G401.6 (cell line): ENCODE data around the gene ASB3.
"Not testable (repeated sequence)": the region's sequence is repeated elsewhere in the genome, so short reads cannot be mapped to it uniquely, and the experiment has no call there.

ENCODE experiments used
- FAIRE-seq: peaks from 2 replicates; lab custom pipeline; 2012; peaks lifted over from hg19 to GRCh38; lab: Jason Lieb, UNC

Gene ASB3

DNA sequence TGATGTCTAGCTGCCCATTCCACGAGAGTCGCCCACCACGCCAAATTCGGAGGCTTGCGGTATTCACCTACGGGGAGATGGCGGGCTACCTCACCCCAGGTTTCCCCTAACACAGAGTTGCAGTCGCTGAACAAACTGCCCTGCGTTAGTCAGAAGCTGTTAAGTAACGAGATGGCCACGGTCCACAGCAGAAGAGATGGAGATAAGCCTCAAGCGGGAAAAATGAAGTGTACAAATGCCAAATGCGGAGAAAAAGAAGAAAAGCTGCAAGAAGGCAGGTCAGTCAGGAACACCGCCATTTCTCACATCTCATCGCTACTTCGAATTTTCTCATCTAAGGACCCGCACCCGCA, 425 bp downstream of the ASB3 start:
- no peak for FAIRE-seq

DNA sequence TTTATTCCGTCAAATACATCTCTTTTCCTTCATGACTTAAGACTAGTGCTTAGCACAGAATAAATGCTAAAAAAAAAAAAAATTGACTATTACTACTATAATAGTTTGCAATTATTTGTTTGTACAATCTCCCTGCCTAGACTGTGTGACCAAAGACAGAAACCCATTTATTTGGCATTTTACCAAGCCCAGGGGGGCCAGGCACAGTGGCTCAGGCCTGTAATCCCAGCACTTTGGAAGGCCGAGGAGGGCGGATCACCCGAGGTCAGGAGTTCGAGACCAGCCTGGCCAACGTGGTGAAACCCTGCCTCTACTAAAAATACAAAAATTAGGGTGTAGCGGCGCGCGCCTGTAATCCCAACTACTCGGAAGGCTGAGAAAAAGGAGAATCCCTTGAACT, 1.4 kb downstream of the ASB3 start:
- FAIRE-seq = no peak

DNA sequence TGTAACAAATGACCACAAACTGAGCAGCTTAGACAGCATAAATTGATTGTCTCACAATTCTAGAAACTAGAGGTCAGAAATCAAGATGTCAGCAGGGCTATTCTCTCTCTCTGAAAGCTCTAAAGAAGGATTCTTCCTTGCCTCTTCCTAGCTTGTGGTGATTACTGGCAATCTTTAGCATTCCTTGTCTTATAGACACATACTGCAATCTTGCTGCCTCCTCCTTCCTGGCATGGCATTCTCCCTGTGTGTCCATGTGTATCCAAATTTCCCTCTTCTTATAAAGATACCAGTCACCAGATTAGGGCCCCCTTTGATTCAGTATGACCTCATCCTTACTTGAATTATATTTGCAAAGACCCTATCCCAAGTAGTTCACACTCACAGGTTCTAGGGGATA, 2.3 kb downstream of the ASB3 start:
- FAIRE-seq = no peak

DNA sequence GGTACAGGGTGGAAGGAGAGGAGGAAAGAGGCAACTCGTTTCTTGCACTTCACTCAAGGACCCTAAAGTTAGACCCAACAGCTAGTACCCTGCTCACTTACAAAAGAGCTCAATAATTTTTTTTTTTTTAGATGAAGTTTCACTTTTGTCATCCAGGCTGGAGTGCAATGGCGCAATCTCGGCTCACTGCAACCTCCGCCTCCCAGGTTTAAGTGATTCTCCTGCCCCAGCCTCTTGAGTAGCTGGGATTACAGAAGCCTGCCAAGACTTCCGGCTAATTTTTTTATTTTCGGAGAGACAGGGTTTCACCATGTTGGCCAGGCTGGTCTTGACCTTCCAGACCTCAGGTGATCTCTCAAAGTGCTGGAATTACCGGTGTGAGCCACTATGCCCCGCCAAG, 4.1 kb downstream of the ASB3 start:
- FAIRE-seq = no peak

DNA sequence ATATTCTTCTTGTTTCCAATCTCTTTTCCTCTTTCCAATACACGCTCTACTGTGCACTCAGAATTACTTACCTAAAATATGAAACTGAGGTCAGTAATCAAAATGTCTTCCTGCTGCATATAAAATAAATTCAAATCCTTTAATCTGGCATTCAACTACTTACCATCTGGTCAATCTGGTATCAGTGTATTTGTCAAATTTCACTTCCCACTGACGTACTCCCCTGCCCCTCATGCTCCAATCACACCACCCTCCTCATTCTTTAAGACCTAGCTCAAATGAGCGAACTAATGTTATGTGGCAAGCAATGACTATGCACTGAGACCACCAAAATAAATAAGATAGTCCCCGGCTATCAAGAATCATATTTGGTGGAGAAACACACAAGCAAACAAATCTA, 6.7 kb downstream of the ASB3 start:
- FAIRE-seq = no peak

DNA sequence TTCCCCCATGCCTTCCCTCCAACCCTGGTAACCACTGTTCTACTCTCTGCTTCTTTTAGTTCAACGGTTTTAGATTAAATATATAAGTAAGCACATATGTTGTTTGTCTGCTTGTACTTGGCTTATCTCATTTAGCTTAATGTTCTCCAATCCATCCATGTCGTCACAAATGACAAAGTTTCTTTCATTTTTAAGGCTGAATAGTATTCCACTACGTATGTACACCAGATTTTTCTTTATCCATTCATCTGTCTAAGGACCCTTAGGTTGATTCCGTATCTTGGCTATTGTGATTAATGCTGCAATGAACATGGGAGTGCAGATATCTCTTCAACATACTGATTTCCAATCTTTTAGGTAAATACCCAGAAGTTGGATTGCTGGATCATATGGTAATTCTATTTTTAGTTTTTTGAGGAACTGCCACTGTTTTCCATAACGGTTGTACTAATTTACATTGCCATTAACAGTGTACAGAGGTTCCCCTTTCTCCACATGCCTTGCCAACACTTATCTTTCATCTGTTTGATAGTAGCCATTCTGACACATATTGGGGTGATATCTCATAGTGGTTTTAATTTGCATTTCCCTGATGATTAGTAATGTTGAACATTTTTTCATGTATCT, 8.1 kb downstream of the ASB3 start:
- no peak for FAIRE-seq

DNA sequence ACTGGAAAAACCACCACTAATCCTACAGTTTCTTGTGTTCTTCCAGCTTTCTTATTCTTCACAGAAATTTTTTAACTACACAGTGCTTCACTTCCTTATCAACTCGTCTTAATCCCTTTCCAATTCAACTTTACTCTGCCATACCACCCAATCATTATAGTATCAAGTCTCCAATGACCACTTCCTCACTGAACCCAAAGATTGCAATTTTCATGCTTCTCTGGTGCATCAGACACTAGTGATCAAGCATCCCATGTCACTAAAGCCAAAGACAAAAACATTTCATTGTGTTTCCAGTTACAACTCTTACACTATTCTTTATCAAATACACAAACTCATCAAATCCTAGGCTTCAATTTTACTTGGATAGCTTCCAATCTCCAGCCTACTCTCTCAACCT, 9.6 kb downstream of the ASB3 start:
- FAIRE-seq = no peak

DNA sequence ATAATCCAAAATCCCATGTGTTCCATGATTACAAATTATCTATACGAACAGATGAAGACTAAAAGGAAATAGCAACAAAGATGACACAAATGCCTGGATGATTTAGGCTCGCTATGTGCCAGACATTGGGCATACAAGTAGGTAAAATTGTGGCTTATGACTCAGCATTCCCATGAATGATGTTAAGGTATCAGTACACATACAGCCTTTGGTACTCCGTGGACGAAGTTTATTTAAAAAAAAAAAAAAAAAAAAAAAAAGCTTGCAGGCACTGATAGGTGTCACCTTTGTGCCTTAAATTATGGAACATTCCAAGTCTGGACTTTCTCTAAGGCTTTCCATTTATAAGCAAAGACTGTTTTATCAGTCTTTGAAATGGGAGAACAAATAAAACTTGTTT, 16.5 kb downstream of the ASB3 start:
- FAIRE-seq = peak; percentile 13

DNA sequence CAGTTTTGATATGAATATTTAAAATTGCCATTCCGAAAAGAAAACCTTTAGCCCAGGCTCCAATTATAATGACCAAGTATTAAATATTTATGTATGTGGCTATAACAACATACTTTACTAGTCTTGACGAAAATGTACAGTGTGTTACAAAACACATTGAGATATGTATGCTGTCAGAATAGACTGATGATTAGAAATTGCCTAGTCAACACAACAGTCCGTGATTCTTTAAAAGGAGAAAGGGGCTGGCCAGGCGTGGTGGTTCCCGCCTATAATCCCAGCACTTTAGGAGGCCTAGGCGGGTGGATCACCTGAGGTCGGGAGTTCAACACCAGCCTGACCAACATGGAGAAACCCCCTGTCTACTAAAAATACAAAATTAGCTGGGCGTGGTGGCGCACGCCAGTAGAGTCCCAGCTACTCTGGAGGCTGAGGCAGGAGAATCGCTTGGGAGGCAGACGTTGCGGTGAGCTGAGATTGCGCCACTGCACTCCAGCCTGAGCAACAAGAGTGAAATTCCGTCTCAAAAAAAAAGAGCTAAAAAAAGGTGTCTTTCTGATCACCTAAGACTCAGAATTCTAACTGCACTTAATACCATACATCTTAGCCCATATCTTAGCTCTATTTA, 17.3 kb downstream of the ASB3 start:
- no peak for FAIRE-seq

DNA sequence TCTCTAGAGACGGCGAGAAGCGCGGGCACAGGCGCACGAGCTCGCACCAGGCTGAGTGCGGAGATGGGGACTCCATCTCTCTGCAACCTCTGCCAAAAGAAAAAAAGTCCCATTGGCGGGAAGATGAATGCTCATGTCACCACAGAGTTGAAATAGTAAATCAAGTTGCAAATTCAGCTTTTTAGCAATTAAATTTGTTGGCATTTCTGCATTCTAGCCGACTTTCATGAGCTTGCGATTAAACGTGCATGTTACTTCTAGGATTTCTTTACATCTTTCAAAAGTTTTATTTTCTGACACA, 18.6 kb downstream of the ASB3 start:
- FAIRE-seq = no peak

DNA sequence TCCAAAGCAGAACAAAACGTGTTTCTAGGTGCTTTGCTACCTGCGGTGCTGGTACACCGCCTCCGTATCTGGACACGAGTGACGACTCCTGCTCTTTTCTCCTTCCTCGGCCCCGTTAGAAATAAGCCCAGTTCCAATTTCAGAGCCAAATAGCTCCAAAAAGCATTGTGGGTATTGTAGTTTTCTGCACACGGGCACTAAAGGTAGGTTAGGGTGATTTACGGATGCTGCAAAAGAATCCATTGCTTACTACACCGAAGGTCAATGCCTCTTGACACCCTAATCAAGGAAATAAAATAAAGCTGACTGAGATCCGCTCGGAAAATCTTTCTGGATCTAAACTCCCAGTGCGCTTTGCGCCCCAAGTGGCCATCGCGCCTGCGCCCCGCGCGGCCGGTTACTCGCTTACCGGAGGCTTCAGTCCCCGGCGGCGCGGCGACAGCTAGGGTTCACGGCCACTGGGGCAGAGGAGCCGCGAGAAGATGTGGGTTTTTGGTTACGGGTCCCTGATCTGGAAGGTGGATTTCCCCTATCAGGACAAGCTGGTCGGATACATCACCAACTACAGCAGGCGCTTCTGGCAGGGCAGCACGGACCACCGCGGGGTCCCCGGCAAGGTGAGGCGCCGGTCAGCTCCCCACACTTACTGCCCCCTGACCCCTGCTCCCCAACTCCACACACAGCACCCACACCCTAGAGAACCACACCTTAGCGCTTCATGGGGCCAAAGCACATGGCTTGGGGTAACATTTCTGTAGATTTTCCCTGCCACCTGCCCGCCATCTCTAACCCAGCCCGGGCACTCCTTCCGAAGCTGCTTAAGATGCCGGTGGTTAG, 19.1 kb downstream of the ASB3 start, which contains the start of gene CHAC2:
TSS of gene CHAC2 (plus strand) at position 400 of the 837 bp plus-strand sequence. CDS start at position 483, 83 bp downstream.
- FAIRE-seq = peak; percentile 80

DNA sequence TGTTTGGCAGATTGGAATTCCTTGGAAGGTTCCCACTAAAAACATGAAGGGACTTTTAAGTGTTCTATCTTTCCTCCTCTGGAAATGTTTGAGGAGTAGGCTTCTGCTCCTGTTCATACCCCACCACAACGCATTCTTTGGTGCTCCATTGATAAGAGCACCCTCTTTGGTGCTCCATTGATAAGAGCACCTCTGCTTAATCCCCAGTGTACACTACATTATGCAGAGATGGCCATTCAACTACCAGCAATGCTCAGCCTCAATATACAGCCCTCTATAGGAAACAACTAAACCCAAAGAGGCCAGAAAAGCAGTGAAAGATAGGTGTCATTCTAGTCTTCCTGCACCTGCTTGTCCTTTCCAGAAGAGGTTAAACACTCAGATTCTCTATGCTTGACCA, 21.0 kb downstream of the ASB3 start:
- no peak for FAIRE-seq

DNA sequence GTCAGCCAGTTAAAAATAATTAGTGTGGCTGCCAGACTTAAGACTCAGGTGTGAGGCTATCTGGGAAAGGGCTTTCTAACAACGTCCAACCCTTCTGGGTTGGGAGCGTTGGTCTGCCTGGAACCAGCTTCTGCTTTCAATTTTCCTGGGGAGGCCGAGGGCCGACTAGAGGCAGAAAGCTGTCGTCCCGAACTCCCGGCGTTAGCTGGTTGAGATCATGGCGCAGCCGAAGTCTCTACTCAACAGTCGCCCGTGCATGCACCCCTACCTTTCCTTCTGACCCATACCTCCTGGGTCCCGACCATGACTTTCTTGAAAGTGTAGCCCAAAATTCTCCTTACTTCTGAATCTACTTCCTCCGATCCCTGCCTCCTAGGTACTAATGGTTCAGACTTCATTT, 29.5 kb downstream of the ASB3 start:
- FAIRE-seq = not testable (repeated sequence)

DNA sequence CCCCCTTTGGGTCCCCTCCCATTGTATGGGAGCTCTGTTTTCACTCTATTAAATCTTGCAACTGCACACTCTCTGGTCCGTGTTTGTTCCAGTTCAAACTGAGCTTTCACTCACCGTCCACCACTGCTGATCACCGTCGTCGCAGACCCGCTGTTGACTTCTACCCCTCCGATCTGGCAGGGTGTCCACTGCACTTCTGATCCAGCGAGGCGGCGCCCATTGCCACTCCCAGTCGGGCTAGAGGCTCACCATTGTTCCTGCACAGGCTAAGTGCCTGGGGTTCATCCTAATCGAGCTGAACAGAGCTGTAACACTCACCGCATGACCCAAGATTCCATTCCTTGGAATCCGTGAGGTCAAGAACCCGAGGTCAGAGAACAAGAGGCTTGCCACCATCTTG, 30.1 kb downstream of the ASB3 start:
- FAIRE-seq = no peak

DNA sequence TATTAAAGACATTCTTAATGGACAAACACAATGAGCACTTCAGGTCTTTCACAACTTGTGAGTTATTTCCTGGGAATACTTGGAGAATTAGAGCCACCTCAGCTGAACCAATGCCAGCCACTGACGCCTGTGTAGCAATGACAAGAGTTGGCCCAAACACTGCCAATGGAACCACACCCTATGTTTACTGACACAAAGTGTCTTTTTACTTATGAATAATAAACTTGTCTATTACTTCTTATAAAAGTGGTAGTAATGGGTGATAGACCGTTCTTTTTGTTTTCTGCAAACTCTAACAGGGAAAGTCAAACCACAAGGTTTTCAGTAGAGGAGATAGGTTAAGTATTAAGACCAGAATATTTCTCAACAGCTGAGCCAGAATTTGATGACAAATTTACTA, 31.6 kb downstream of the ASB3 start:
- FAIRE-seq = no peak

DNA sequence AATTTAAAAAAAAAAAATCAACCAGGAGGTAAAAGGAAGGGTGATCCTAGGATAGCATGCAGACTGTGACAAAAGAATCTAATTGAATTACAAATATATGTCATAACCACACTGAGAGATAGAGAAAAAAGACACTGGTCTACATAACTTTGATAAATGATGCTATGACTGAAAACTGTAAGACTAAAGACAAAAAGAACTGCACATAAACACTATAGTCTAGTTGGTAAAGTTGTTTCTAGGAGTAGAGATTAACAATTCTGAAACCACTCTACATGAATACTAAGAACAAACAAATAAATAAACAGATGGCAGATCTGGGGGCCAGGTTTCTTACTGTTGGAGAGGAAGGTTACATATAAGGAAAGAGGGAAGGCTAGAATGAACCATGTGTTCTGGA, 33.7 kb downstream of the ASB3 start:
- FAIRE-seq = no peak

DNA sequence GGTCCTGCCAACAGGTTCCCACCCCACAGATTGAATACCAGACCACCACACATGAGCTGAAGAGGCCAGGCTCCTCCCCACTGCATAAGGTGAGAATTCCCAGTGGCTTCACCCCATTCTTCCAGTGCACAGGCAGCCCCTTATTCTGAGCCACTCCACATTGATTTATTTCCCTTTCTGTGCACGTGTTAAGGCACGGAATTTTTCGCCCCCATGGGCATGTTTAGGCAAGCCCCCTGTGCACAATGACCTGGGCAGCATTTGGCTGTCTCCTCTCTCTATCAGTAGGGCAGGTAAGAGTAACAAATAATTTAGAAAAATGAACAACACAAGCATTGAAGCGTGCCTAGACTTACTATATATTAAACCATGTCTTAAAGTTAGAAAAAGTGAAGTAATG, 34.4 kb downstream of the ASB3 start:
- no peak for FAIRE-seq

DNA sequence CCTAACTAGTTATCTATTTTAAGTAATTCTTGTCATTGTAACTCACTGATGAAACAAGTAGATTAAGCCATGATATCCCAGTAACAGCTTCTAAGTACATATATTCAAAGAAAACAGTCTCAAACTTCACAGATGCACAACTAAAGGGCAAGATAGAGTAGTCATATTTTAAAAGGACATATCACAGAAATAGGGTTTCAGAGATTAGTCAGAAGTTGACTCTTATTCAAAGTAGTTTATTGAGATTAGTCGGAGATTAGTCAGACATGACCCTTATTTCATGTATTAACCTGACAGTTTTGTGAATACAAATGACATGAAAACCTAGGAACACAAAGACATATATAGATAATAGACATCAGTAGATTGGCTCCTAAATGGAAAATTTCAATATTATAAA, 35.0 kb downstream of the ASB3 start:
- no peak for FAIRE-seq

DNA sequence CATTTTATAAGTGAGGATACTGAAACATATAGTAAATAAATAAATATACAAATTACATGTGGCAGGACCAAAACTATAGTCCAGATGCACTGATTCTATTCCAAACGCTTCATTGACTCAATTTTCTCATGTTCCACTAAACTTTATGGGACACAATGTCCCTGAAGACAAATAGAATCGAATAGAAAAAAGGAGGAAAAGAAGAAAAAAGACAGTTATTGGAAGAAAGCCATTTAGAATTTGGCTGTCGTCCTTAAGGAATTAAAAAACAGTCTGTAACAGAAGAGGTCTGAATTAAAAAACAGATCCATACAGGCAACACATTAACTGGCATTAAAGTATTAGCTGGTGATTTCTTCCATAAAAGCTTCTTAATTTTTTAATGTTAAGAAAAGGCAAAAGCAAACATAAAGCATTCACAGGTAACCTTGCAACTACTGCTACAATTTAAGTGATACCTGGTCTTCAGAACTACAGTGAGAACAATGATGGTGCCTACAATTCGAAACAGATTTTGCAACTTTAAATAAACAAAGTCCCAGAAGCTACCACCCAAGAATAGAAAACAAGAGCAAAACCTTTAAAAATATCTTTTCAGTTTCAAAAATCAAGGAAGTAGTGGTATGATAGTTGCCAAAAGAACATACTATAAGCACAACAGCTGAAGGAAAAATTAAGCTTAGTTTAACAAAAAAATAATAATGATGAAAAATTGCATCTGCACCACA, 36.5 kb downstream of the ASB3 start:
- no peak for FAIRE-seq

DNA sequence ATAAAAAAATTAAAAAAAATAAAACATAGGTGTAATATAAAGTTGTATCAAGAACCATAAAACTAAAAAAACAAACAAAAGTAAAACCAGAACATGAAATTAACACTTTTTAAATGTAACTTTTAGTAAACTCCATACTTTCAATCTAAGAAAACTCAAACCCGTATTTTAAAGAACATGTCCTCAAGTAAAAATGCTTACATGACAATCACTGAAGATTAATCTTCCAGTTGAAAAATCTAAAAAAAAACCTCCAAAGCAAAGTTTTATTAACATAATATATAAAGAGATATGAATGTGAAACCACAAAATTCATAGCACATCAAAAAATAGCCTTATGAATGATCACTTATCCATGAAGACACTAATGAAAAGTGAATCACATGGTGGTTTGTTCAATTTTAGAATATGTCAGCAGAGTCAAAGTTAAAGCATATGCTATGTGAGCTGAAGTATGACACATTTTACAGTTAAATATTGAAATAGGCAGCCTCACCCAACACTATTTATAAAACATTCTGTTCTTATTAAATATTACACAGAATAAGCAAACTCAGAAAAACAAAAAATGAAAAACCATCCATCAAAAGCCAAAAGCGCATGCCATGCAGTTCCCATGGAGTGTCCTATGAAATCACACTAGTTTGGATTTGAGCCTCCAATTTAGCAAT, 42.2 kb downstream of the ASB3 start:
- no peak for FAIRE-seq

DNA sequence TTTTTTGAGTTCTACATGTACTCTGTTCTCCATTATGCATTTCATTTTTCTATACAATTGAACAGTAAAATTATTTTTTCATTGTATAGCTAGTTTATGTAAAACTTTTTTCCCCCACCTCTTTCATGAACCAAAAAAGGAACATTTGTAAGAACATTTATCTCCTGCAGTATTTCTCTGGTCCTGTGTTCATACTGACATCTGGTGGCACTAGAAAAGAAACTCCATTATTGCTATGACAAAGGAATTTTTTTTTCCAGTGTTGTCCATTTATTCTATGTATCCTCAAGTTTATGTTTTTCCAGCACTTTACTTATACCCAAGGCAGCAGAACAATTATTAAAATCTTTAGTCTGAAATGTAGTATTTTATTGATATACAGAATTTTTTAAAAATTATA, 46.6 kb downstream of the ASB3 start:
- FAIRE-seq = peak; percentile 85

DNA sequence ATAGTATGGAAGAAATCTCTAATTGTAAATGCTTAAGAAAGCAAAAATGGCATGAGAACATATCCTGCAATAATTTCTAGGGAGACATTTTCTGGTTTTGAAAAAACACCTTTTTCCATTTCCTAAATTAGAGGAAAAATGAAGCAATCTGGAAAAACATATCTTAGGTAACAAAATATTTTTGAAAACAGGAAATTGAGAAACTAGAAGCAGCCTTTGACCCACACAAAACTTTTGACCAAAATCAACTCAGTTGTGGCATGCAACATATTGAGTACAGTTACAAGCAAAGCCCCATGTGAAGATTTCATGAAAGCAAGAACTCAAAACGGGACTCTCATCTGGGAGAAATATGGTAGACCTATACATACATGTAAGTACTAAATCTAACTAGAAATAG, 47.7 kb downstream of the ASB3 start:
- FAIRE-seq = no peak

DNA sequence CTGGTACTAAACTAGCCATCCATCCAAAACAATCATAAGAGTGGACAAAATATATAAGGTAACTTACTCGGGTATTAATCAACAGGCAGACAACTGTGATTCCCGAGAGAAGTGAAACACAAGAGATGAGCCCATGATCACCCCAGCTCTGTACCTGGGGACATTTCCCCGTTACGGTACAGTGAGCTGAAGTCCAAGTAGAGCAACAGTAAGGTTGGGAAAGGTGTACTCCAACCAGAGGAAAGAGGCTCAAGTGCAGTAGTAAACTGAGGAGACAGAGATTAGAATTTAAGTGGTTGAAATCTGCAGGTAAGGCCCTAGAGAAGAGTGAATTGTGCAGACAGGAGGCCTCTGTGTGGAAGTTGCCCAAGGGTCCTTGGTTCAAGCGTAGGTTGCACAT, 49.7 kb downstream of the ASB3 start:
- FAIRE-seq = no peak
